HG02642 (cell line): ENCODE data around the gene EXO5.
"Not testable (repeated sequence)": the region's sequence is repeated elsewhere in the genome, so short reads cannot be mapped to it uniquely, and the experiment has no call there.

ENCODE experiments used
- ATAC-seq: cut with Tn5 transposase; IDR thresholded peaks from one replicate; pipeline ENCODE4 v1.9.1; 2021; ENCODE audit warnings: mild to moderate bottlenecking; ENCODE audit not compliant: unreplicated experiment, poor library complexity

EXO5 gene

DNA sequence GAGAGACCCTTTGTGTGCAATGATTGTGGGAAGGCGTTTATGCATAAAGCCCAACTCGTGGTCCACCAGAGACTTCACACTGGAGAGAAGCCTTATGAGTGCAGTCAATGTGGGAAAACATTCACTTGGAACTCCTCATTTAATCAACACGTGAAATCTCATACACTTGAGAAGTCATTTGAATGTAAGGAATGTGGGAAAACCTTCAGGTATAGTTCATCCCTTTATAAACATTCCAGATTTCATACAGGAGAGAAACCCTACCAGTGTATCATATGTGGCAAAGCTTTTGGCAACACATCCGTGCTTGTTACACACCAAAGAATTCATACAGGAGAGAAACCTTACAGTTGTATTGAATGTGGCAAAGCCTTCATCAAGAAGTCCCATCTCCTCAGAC, 38.4 kb downstream of the EXO5 start:
- no peak for ATAC-seq

DNA sequence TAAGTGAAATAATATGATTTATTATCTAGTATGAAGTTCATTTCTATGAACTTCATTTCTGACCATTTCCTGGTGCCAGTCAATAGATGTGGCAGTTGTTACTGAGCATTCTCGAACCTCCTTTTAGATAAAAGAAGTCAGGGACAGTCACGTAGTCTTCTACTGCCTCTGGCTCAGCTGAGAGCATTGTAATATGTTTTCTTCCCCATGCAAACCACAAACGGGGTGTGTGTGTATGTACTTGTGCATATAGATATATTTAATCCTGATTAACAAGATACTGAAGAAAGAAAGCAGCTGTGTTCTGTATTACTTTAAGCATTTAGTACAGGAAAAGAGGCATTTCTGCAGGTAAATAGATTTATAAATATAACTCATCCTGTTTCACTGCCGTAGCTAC, 44.5 kb downstream of the EXO5 start:
- no peak for ATAC-seq

DNA sequence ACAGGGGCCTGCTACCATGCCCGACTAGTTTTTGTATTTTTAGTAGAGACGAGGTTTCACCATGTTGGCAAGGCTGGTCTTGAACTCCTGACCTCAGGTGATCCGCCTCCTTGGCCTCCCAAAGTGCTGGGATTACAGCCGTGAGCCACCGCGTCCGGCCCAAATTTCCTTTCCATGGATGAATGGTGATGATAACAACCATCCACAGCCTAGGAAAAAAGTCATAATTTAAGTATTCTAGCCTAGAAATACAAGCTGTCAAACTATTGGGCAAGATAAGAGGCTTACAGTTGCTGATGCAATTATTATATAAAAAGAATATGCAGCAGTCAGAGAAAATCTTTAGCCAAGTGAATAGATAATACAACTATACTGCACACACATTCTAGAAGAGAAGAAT, 46.2 kb downstream of the EXO5 start:
- not testable (repeated sequence) for ATAC-seq

DNA sequence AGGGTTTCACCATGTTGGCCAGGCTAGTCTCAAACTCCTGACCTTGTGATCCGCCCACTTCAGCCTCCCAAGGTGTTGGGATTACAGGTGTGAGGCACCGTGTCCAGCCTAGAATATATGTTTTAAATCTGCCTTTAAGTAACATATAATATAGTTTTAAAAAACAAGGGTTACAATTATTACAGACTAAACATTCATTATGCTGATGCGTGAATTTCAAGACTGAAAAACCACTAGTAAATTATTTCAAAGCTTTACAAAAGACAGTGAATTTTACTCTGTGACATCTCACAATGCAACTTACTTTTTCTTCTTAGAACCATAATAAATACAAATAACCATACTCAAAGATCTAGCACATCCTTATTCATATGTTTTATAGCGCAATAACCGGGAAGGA, 47.6 kb downstream of the EXO5 start:
- ATAC-seq: no peak

DNA sequence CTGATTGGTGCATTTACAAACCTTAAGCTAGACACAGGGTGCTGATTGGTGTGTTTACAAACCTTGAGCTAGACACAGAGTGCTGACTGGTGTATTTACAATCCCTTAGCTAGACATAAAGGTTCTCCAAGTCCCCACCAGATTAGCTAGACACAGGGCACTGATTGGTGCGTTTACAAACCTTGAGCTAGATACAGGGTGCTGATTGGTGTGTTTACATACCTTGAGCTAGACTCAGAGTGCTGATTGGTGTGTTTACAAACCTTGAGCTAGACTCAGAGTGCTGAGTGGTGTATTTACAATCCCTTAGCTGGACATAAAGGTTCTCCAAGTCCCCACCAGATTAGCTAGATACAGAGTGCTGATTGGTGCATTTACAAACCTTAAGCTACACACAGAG, 49.7 kb downstream of the EXO5 start:
- not testable (repeated sequence) for ATAC-seq

DNA sequence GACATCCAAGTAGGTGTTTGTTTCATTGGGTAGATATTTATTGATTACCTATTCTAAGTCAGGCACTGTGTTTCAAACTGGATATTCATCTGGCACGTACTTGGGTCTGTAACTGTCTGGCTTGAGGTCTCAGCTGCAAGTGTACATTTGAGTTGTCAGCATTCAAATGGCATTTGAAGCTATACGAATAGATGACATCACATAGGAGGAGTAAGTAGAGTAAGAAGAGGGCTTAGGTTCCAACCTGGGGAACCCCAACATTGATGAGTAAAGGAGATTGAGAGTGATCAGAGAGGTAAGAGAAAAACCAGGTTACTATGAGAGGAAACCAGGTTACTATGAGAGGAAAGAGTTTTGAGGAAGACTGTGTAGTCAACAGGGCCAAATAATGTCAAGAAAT, 53.6 kb downstream of the EXO5 start:
- no peak for ATAC-seq

DNA sequence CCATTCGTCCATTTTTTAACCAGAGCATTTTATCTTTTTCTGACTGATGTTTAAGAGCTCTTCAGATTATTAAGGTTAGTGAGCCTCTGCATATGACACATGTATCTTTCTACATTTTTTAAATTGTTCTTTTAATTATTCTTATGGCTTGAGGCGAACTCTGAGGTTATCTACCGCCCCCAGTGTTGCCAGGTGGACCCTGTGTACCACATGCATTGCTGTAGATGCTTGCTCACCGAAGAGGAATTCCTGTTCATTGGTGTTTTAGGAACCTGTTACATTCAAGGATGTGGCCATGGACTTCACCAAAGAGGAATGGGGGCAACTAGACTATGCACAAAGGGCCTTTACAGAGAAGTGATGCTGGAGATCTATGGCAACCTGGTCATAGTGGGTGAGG, 54.7 kb downstream of the EXO5 start:
- ATAC-seq: no peak

DNA sequence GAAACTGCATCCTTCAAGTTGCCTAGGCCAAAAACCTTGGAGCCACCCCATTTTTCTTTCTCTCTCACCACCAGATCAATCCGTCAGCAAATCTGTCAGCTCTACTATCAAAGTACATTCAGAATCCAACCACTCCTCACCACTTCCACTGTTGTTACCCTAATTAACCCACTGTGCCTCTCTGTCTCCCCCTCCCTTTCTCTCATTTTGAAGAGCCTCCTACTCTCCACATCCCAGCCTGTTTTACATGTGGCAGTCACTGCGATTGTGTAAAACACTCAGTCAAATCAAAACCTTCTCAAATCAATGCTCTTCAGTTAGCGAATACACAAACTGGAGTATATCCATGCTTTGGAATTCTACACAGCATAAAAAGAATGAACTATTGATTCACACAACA, 55.9 kb downstream of the EXO5 start:
- no peak for ATAC-seq

DNA sequence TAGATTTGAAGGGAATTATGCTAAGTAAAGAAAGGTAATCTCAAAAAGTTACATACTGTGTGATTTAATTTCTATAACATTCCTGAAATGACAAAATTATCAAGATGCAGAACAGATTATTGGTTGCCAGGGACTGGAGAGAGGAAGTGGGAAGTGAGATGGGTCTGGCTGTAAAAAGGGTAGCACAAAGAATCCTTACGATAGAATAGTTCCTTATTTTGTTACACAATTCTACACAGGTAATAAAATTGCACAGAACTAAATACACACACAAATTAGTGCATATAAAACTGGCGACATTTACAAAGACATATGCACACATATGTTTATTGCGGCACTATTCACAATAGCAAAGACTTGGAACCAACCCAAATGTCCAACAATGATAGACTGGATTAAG, 56.3 kb downstream of the EXO5 start:
- ATAC-seq: no peak
